ENCODE measurements around the gene CHEK2. TPM values are rescaled to one million over a fixed set of nuclear protein-coding genes. Genes with fewer than 3 reads are reported as not detected.

CHEK2 gene
- total and polyA plus RNA-seq, 2 experiments from 2014 or later = 86.0 to 121 TPM

- TF ChIP-seq, protein P1, sequence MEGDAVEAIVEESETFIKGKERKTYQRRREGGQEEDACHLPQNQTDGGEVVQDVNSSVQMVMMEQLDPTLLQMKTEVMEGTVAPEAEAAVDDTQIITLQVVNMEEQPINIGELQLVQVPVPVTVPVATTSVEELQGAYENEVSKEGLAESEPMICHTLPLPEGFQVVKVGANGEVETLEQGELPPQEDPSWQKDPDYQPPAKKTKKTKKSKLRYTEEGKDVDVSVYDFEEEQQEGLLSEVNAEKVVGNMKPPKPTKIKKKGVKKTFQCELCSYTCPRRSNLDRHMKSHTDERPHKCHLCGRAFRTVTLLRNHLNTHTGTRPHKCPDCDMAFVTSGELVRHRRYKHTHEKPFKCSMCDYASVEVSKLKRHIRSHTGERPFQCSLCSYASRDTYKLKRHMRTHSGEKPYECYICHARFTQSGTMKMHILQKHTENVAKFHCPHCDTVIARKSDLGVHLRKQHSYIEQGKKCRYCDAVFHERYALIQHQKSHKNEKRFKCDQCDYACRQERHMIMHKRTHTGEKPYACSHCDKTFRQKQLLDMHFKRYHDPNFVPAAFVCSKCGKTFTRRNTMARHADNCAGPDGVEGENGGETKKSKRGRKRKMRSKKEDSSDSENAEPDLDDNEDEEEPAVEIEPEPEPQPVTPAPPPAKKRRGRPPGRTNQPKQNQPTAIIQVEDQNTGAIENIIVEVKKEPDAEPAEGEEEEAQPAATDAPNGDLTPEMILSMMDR (conservative IDR thresholded peaks at IDR 0.05; ENCODE audit: low read depth in 2 of 2) = no peak
- TF ChIP-seq NANOG (IDR thresholded peaks at IDR 0.05; ENCODE audit: borderline replicate concordance) (no peak), ETS1 (IDR thresholded peaks at IDR 0.05) (no peak), EZH2phosphoT487 (IDR thresholded peaks at IDR 0.05; ENCODE audit: unreplicated experiment) (no peak), CREB1 (CRISPR knock-in tag; IDR thresholded peaks at IDR 0.05; ENCODE audit: low read depth) (no peak), STAT1 (IDR thresholded peaks at IDR 0.05; ENCODE audit: unreplicated experiment) (no peak), ZNF462 (CRISPR knock-in tag; IDR thresholded peaks at IDR 0.05) (no peak), POLR2AphosphoS5 (IDR thresholded peaks at IDR 0.05; ENCODE audit: low read depth) (no peak), JUNB (IDR thresholded peaks at IDR 0.05; ENCODE audit: unreplicated experiment) (no peak), EZH2 (IDR thresholded peaks at IDR 0.05; ENCODE audit: low read depth, unreplicated experiment) (no peak), ZNF114 (CRISPR knock-in tag; IDR thresholded peaks at IDR 0.05) (no peak), ZNF331 (CRISPR knock-in tag; IDR thresholded peaks at IDR 0.05; ENCODE audit: low read depth) (no peak)
- TF ChIP-seq, protein P2, sequence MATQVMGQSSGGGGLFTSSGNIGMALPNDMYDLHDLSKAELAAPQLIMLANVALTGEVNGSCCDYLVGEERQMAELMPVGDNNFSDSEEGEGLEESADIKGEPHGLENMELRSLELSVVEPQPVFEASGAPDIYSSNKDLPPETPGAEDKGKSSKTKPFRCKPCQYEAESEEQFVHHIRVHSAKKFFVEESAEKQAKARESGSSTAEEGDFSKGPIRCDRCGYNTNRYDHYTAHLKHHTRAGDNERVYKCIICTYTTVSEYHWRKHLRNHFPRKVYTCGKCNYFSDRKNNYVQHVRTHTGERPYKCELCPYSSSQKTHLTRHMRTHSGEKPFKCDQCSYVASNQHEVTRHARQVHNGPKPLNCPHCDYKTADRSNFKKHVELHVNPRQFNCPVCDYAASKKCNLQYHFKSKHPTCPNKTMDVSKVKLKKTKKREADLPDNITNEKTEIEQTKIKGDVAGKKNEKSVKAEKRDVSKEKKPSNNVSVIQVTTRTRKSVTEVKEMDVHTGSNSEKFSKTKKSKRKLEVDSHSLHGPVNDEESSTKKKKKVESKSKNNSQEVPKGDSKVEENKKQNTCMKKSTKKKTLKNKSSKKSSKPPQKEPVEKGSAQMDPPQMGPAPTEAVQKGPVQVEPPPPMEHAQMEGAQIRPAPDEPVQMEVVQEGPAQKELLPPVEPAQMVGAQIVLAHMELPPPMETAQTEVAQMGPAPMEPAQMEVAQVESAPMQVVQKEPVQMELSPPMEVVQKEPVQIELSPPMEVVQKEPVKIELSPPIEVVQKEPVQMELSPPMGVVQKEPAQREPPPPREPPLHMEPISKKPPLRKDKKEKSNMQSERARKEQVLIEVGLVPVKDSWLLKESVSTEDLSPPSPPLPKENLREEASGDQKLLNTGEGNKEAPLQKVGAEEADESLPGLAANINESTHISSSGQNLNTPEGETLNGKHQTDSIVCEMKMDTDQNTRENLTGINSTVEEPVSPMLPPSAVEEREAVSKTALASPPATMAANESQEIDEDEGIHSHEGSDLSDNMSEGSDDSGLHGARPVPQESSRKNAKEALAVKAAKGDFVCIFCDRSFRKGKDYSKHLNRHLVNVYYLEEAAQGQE (IDR thresholded peaks at IDR 0.05; ENCODE audit: unreplicated experiment) = no peak
- Histone ChIP-seq H3K36me3 (ENCODE audit: insufficient read depth) (peaks cover 15% of the 10 kb centered on the region; the same call in 1 of the 2 replicates), H3K79me2 (replicated peaks; ENCODE audit: insufficient read depth) (no peaks in the 10 kb centered on the region), H3K4me3 (no peak overlapping the region), H3K27ac (ENCODE audit: low read depth) (no peak overlapping the region), H2AFZ (no peak overlapping the region), H4K20me1 (replicated peaks; ENCODE audit: insufficient read depth) (peaks cover 3% of the 10 kb centered on the region; the same call in 1 of the 2 replicates), H3K4me2 (no peak overlapping the region), H3K9me2 (ENCODE audit: insufficient read depth) (no peaks in the 10 kb centered on the region), H3K27me3 (ENCODE audit: insufficient read depth) (no peaks in the 10 kb centered on the region), H3F3A (replicated peaks; ENCODE audit: low read depth) (no peaks in the 10 kb centered on the region), H3K4me1 (ENCODE audit: insufficient read depth) (no peaks in the 10 kb centered on the region)
- ATAC-seq = no peak
- Mint-ChIP-seq H3K27me3 (ENCODE audit: insufficient read depth, low read depth, poor library complexity) (no peaks in the 10 kb centered on the region), H3K27ac (no peak overlapping the region), H3K4me1 (no peaks in the 10 kb centered on the region), H3K9me3 (no peaks in the 10 kb centered on the region), H3K4me3 (no peak overlapping the region), H3K36me3 (ENCODE audit: low read depth) (peaks cover 66% of the 10 kb centered on the region)
- no peak for DNase-seq (ENCODE audit: low spot score)
Measured at GRCh38 chr22:28714043-28714628, 27.5 kb downstream of the CHEK2 start.
